Progenitor cell of endocrine pancreas (in vitro differentiated cells): ENCODE data around the gene SLC22A16. TPM values are rescaled to one million over a fixed set of nuclear protein-coding genes. Genes with fewer than 3 reads are reported as not detected.

Source experiments
- DNase-seq: peaks from one replicate; pipeline ENCODE4 v3.0.0; 2021; ENCODE audit warnings: low spot score; ENCODE audit not compliant: unreplicated experiment
- H3K27ac Mint-ChIP-seq: 2 replicates; pipeline ENCODE4 v1.8.0; 2021; ENCODE audit warnings: mild to moderate bottlenecking, moderate library complexity, mixed read lengths
- H3K27me3 Mint-ChIP-seq: 2 replicates; pipeline ENCODE4 v1.8.0; 2021; ENCODE audit warnings: mixed read lengths
- H3K36me3 Mint-ChIP-seq: 2 replicates; pipeline ENCODE4 v1.8.0; 2022; ENCODE audit warnings: mixed read lengths; ENCODE audit not compliant: insufficient read depth
- H3K4me1 Mint-ChIP-seq: 2 replicates; pipeline ENCODE4 v1.8.0; 2021; ENCODE audit warnings: low read depth, mixed read lengths
- H3K4me3 Mint-ChIP-seq: 2 replicates; pipeline ENCODE4 v1.8.0; 2021; ENCODE audit warnings: low read depth, mild to moderate bottlenecking, moderate library complexity, mixed read lengths
- H3K9me3 Mint-ChIP-seq: 2 replicates; pipeline ENCODE4 v1.8.0; 2021; ENCODE audit warnings: low read depth, mixed read lengths
- CTCF ChIP-seq: fragments of 200-600 bp; sonication (generic); IDR thresholded peaks from one replicate; pipeline ENCODE4 v1.5.0; 2021; ENCODE audit warnings: antibody characterized with exemption, mild to moderate bottlenecking; ENCODE audit not compliant: unreplicated experiment
- total RNA-seq: library from RNA; stranded (reverse); gene quantifications from 2 replicates; pipeline ENCODE4 v1.2.1, GENCODE V29; 2021

SLC22A16 gene
- total RNA-seq, 1 donor from 2014 or later: not detected

- no peak for DNase-seq
- no peak for TF ChIP-seq CTCF
- no peak overlapping the region for H3K4me3 Mint-ChIP-seq
- H3K27me3 Mint-ChIP-seq: no peaks in the 10 kb centered on the region
- no peaks in the 10 kb centered on the region for H3K36me3 Mint-ChIP-seq
- H3K27ac Mint-ChIP-seq: no peak overlapping the region
- H3K9me3 Mint-ChIP-seq: no peaks in the 10 kb centered on the region
- H3K4me1 Mint-ChIP-seq: peaks cover 15% of the 10 kb centered on the region
These were observed 16.9 kb upstream of the SLC22A16 start for GRCh38 chr6:110493253-110493800.

- TF ChIP-seq CTCF: no peak
- Mint-ChIP-seq H3K4me1 (peaks cover 15% of the 10 kb centered on the region), H3K27me3 (no peaks in the 10 kb centered on the region), H3K27ac (peak overlapping the region; percentile 32), H3K36me3 (no peaks in the 10 kb centered on the region), H3K4me3 (no peak overlapping the region), H3K9me3 (no peaks in the 10 kb centered on the region)
- DNase-seq: no peak
These were observed 16.2 kb upstream of the SLC22A16 start for GRCh38 chr6:110492584-110492983.

GRCh38 chr6:110491644-110492317 is 15.4 kb upstream of the SLC22A16 start:
- Mint-ChIP-seq H3K4me3 (no peak overlapping the region), H3K9me3 (no peaks in the 10 kb centered on the region), H3K27me3 (no peaks in the 10 kb centered on the region), H3K4me1 (peaks cover 15% of the 10 kb centered on the region), H3K27ac (no peak overlapping the region), H3K36me3 (no peaks in the 10 kb centered on the region)
- TF ChIP-seq CTCF: no peak
- no peak for DNase-seq

GRCh38 chr6:110491299-110491643 is 14.9 kb upstream of the SLC22A16 start:
- DNase-seq: no peak
- H3K36me3 Mint-ChIP-seq: no peaks in the 10 kb centered on the region
- H3K27ac Mint-ChIP-seq: no peak overlapping the region
- no peak for TF ChIP-seq CTCF
- no peaks in the 10 kb centered on the region for H3K27me3 Mint-ChIP-seq
- H3K4me3 Mint-ChIP-seq: no peak overlapping the region
- peaks cover 15% of the 10 kb centered on the region for H3K4me1 Mint-ChIP-seq
- no peaks in the 10 kb centered on the region for H3K9me3 Mint-ChIP-seq

GRCh38 chr6:110490110-110490509 is 13.7 kb upstream of the SLC22A16 start:
- Mint-ChIP-seq H3K36me3 (no peaks in the 10 kb centered on the region), H3K4me3 (no peak overlapping the region), H3K27me3 (no peaks in the 10 kb centered on the region), H3K4me1 (peaks cover 8% of the 10 kb centered on the region), H3K9me3 (no peaks in the 10 kb centered on the region), H3K27ac (no peak overlapping the region)
- no peak for TF ChIP-seq CTCF
- no peak for DNase-seq
